ENCODE results near the gene C15orf61.
A peak's percentile ranks its signal among the peaks of the same experiment; 100 is the strongest.

Gene C15orf61

GRCh38 chr15:67506775-67507747, 13.9 kb upstream of the C15orf61 start:
- no peak overlapping the region for H3K27ac Mint-ChIP-seq
- H3K27me3 Mint-ChIP-seq, result no peaks in the 10 kb centered on the region
- no peak overlapping the region for H3K4me3 Mint-ChIP-seq
- H3K9me3 Mint-ChIP-seq, result no peaks in the 10 kb centered on the region
- ATAC-seq (ENCODE audit: low read depth) (no peak), DNase-seq (ENCODE audit: low spot score in 2 of 2) (no peak)
- H3K4me1 Mint-ChIP-seq, result peaks cover 14% of the 10 kb centered on the region
- H3K36me3 Mint-ChIP-seq, result peaks cover 4% of the 10 kb centered on the region

DNA sequence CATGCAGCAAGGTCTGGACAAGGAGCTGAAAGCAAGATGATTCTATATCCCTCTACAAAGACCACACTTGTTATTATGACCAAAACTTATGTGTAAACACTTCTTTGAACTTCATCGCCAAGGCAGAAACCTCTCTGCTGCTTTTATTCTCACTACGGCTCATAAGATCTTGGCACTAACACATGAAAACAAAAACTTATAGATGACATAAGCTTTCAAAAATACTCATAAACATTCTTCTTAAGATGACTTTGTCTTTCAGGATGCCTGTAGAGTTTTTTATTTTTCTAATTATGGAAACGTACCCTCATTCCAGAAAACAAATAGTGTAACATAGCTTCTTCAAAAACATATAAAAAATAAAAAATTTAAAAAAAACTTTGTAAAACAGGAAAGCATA, 12.5 kb upstream of the C15orf61 start:
- DNase-seq (ENCODE audit: low spot score in 2 of 2) (no peak), ATAC-seq (ENCODE audit: low read depth) (no peak)
- no peak overlapping the region for H3K4me3 Mint-ChIP-seq
- no peak overlapping the region for H3K27ac Mint-ChIP-seq
- peaks cover 12% of the 10 kb centered on the region for H3K36me3 Mint-ChIP-seq
- peaks cover 12% of the 10 kb centered on the region for H3K4me1 Mint-ChIP-seq
- H3K9me3 Mint-ChIP-seq, result no peaks in the 10 kb centered on the region
- no peaks in the 10 kb centered on the region for H3K27me3 Mint-ChIP-seq

DNA sequence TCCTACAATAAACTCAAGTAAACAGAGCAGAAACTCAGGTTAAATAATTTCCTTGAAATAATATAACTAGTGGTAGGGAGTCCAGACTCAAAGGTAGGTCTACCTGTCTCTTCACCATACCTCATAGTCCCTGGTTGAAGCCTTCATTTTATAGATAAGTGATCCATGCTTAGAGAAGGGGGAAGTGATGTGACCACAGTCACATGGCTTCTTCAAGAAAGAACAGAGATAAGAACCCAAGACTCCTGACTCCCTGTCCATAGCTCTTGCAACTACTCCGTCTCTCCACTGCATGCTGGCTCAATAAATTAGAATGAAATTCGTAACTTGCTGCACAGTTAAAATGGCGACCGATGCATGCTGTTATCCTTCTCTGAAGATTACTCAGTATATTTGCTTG, 11.0 kb upstream of the C15orf61 start:
- H3K4me1 Mint-ChIP-seq, result peaks cover 9% of the 10 kb centered on the region
- H3K4me3 Mint-ChIP-seq, result no peak overlapping the region
- ATAC-seq (ENCODE audit: low read depth) (no peak), DNase-seq (ENCODE audit: low spot score in 2 of 2) (no peak)
- H3K27me3 Mint-ChIP-seq, result no peaks in the 10 kb centered on the region
- no peaks in the 10 kb centered on the region for H3K9me3 Mint-ChIP-seq
- H3K36me3 Mint-ChIP-seq, result peaks cover 19% of the 10 kb centered on the region
- H3K27ac Mint-ChIP-seq, result no peak overlapping the region

DNA sequence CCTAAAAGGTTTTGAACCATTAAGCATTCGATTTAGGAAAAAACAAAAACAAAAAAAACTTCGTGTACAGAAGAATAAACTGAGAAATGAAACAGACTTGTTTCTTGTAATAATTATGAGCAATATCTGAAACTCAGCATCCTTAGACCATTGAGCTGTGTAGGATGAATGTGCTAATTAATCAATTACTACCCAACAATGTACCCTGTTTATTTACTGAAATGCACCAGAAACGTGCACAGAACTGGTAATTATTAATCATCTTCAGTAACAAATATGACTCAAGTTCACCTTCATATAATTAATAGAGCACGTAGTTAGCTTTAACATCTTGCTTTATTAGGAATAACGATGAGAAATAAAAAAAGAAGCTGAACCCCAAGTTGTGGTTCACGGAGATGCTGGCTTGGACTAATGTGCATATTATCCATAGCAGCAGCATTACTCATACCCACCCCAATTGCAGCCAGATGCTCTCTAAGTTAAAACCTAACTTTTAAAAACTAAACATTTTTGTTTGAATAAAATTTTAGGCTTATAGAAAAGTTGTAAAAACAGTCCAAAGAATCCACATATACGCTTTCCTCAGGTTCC, 10.2 kb upstream of the C15orf61 start:
- H3K27me3 Mint-ChIP-seq, result no peaks in the 10 kb centered on the region
- no peak for ATAC-seq (ENCODE audit: low read depth)

DNA sequence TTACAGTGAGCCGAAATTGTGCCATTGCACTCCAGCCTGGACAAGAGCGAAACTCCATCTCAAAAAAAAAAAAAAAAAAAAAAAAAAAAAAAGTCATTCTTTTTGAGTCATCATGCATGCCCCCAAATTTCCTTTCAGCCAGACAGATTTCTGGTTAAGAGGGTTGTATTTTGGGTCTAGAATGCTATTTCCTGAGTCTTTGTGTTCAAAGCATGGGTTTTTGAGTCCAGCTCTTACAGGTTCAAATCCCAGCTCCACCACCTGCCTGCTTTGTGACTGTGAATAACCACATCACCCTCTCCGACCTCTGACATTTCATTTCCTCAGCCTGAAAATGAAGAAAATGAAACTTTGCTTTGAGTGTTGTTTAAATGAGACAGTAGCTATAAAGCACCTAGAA, 9.3 kb upstream of the C15orf61 start:
- DNase-seq (ENCODE audit: low spot score in 2 of 2) (no peak), ATAC-seq (ENCODE audit: low read depth) (no peak)
- no peaks in the 10 kb centered on the region for H3K9me3 Mint-ChIP-seq
- no peak overlapping the region for H3K4me3 Mint-ChIP-seq
- H3K27ac Mint-ChIP-seq, result no peak overlapping the region
- H3K27me3 Mint-ChIP-seq, result no peaks in the 10 kb centered on the region
- H3K4me1 Mint-ChIP-seq, result peaks cover 4% of the 10 kb centered on the region
- peaks cover 21% of the 10 kb centered on the region for H3K36me3 Mint-ChIP-seq

More for the DNA sequence above, 10.2 kb upstream of the C15orf61 start:
- H3K9me3 Mint-ChIP-seq, result no peaks in the 10 kb centered on the region
- no peak for DNase-seq (ENCODE audit: low spot score in 2 of 2)
- H3K4me1 Mint-ChIP-seq, result peaks cover 9% of the 10 kb centered on the region
- H3K36me3 Mint-ChIP-seq, result peaks cover 21% of the 10 kb centered on the region
- no peak overlapping the region for H3K27ac Mint-ChIP-seq
- no peak overlapping the region for H3K4me3 Mint-ChIP-seq

GRCh38 chr15:67512140-67512539, 8.8 kb upstream of the C15orf61 start:
- H3K4me1 Mint-ChIP-seq, result no peaks in the 10 kb centered on the region
- no peak overlapping the region for H3K4me3 Mint-ChIP-seq
- H3K9me3 Mint-ChIP-seq, result no peaks in the 10 kb centered on the region
- no peak for DNase-seq (ENCODE audit: low spot score in 2 of 2)
- H3K27me3 Mint-ChIP-seq, result no peaks in the 10 kb centered on the region
- H3K27ac Mint-ChIP-seq, result no peak overlapping the region
- no peak for ATAC-seq (ENCODE audit: low read depth)
- H3K36me3 Mint-ChIP-seq, result peaks cover 21% of the 10 kb centered on the region

- no peaks in the 10 kb centered on the region for H3K9me3 Mint-ChIP-seq
- no peaks in the 10 kb centered on the region for H3K27me3 Mint-ChIP-seq
- no peak overlapping the region for H3K27ac Mint-ChIP-seq
- DNase-seq (ENCODE audit: low spot score in 2 of 2) (no peak), ATAC-seq (ENCODE audit: low read depth) (no peak)
- peaks cover 21% of the 10 kb centered on the region for H3K36me3 Mint-ChIP-seq
- no peak overlapping the region for H3K4me3 Mint-ChIP-seq
- no peaks in the 10 kb centered on the region for H3K4me1 Mint-ChIP-seq
Measured at GRCh38 chr15:67512933-67513714, 7.8 kb upstream of the C15orf61 start.

DNA sequence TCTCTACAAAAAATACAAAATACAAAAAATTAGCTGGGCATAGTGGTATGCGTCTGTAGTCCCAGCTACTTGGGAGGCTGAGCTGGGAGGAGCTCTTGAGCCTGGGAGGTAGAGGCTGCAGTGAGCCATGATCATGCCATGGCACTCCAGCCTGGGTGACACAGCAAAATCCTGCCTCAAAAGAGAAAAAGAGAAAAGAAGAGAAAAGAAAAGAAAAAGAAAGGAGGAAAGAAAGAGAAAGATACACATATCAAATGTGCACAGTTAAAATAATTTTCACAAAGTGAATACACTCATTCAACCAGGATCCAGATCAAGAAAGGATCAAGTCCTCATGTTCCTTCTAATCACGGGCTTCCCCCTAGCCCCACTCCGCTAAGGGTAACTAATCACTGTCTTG, 5.8 kb upstream of the C15orf61 start:
- ATAC-seq (ENCODE audit: low read depth) (no peak), DNase-seq (ENCODE audit: low spot score in 2 of 2) (no peak)

GRCh38 chr15:67515557-67515956, 5.4 kb upstream of the C15orf61 start:
- Mint-ChIP-seq H3K27ac (no peak overlapping the region), H3K4me1 (no peaks in the 10 kb centered on the region), H3K4me3 (no peak overlapping the region), H3K27me3 (no peaks in the 10 kb centered on the region), H3K9me3 (no peaks in the 10 kb centered on the region), H3K36me3 (peaks cover 19% of the 10 kb centered on the region)
- ATAC-seq (ENCODE audit: low read depth) (no peak), DNase-seq (ENCODE audit: low spot score in 2 of 2) (no peak)

More for the DNA sequence above, 5.8 kb upstream of the C15orf61 start:
- Mint-ChIP-seq H3K4me1 (no peaks in the 10 kb centered on the region), H3K27ac (no peak overlapping the region), H3K9me3 (no peaks in the 10 kb centered on the region), H3K4me3 (no peak overlapping the region), H3K36me3 (peaks cover 19% of the 10 kb centered on the region), H3K27me3 (no peaks in the 10 kb centered on the region)

GRCh38 chr15:67520321-67521028, 456 bp upstream of the C15orf61 start:
- Mint-ChIP-seq H3K9me3 (no peaks in the 10 kb centered on the region), H3K4me3 (peak overlapping the region; percentile 88), H3K4me1 (peaks cover 6% of the 10 kb centered on the region), H3K27me3 (no peaks in the 10 kb centered on the region), H3K36me3 (no peaks in the 10 kb centered on the region), H3K27ac (peak overlapping the region; percentile 91)
- DNase-seq (ENCODE audit: low spot score in 2 of 2) (peak in 1 of 2 donors; percentile 30), ATAC-seq (ENCODE audit: low read depth) (peak; percentile 18)

GRCh38 chr15:67521783-67522568, 1.0 kb downstream of the C15orf61 start:
- peaks cover 6% of the 10 kb centered on the region for H3K4me1 Mint-ChIP-seq

GRCh38 chr15:67523330-67523729, 2.4 kb downstream of the C15orf61 start:
- no peaks in the 10 kb centered on the region for H3K9me3 Mint-ChIP-seq
- no peak overlapping the region for H3K4me3 Mint-ChIP-seq
- no peak overlapping the region for H3K27ac Mint-ChIP-seq
- peaks cover 6% of the 10 kb centered on the region for H3K4me1 Mint-ChIP-seq
- ATAC-seq (ENCODE audit: low read depth), result no peak
- no peak for DNase-seq (ENCODE audit: low spot score in 2 of 2)
- peaks cover 2% of the 10 kb centered on the region for H3K36me3 Mint-ChIP-seq
- H3K27me3 Mint-ChIP-seq, result no peaks in the 10 kb centered on the region

More at GRCh38 chr15:67521783-67522568, 1.0 kb downstream of the C15orf61 start:
- ATAC-seq (ENCODE audit: low read depth), result no peak
- Mint-ChIP-seq H3K36me3 (no peaks in the 10 kb centered on the region), H3K27ac (peak overlapping the region; percentile 91), H3K27me3 (no peaks in the 10 kb centered on the region), H3K9me3 (no peaks in the 10 kb centered on the region), H3K4me3 (peak overlapping the region; percentile 93)
- no peak for DNase-seq (ENCODE audit: low spot score in 2 of 2)

DNA sequence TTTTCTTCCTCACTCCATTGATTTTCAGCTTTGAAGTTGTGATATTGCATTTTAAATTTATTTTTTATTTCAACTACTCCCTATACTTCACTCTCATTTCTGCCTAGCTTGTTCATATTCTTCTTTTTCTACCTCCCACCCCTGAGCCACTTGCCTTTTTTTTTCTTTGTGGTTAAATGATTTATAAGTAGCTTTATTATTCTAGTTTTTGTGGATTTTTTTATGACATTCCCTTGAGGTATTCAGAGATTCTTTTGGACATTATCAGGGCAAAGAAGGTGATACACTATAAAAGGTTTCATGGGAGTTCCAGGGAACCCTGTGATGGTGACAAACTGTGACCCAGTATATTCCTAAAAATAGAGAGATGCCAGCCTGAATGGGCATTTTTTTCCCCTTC, 3.3 kb downstream of the C15orf61 start:
- no peaks in the 10 kb centered on the region for H3K27me3 Mint-ChIP-seq
- no peak overlapping the region for H3K27ac Mint-ChIP-seq
- H3K36me3 Mint-ChIP-seq, result peaks cover 2% of the 10 kb centered on the region
- H3K9me3 Mint-ChIP-seq, result no peaks in the 10 kb centered on the region
- no peak for DNase-seq (ENCODE audit: low spot score in 2 of 2)
- ATAC-seq (ENCODE audit: low read depth), result no peak
- H3K4me3 Mint-ChIP-seq, result no peak overlapping the region
- peaks cover 6% of the 10 kb centered on the region for H3K4me1 Mint-ChIP-seq
